Right lung (tissue), 5 donors: ENCODE measurements around the gene C5orf47. TPM values are rescaled to one million over a fixed set of nuclear protein-coding genes. Genes with fewer than 3 reads are reported as not detected.

ENCODE experiments used
- DNase-seq, 2 donors: peaks; one replicate each; pipeline ENCODE4 v3.0.0-alpha.2; 2013
- polyA plus RNA-seq, 5 donors: library from polyadenylated mRNA; unstranded; fragments of 120-200 nt; gene quantifications; one replicate each; pipeline versions ENCODE4 v1.2.1 to v1.2.3, GENCODE V29; 2013; ENCODE audit warnings: inconsistent platforms in 1 of 5, low replicate concordance in 1 of 5; ENCODE audit not compliant: insufficient read length in 5 of 5, insufficient read depth in 1 of 5

The C5orf47 gene
- polyA plus RNA-seq, 5 donors, result 0.12 to 0.48 (median 0.24) TPM

DNA sequence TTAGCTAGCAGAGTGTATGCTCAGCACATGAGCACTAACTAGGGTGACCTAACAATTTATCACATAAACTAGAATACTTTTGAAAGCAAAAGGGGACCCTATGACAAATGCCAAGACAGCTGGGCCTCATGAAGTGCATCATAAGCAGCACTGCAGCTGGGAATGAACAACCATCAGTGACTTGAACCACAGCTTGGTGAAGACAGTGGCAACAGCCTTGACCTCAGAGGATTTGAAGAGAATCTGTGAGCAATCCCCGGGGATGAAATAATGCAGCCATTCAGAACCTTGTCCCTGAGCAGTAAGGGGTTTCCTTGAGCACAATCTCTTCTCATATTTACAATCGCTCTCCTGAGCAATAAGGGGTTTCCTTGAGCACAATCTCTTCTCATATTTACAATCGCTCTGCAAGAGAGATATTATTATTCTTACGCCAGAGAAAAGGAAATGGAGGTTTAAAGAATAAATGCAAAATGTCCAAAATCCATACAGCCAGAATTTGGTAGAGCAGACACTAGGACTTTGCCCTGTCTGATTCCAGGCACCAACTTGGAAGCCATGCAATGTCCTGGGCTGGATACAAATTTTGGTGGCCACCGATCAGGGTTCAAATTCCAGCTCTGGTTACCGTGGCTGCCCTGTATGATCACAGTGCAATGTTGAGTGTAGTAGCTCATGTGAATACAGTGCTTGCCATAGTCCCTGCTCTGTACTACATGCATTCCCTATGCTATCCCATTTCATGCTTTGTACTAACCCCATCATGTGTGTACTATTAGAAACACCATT is 55.7 kb downstream of the C5orf47 start:
- DNase-seq, result no peak

DNA sequence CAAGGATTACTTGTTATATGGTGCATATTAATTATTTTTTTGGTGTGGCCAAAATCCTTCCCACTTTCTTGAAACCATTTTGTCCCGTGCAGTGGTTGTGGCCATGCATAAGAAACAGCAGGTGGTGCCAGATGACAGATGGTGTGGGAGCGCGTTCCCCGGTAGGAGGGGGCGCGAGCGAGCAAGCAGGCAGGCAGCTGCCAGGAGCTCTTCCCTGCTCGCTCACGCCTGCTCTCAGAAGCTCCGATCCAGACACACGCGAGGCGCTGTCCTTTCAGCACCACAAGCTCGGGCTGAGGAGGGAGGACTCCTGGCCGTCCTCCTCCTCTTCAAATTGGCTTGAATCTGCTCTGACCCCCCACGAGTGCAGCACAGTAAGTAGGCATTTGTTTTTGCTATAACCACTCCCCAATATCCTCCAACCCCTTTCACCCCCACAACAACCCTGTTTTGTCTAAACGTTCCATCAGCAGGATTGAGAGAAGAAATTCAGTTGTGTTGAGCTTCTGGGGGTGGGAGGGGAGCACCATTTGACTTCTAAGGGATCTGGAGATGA is 56.6 kb downstream of the C5orf47 start, which contains the start of gene NSG2:
Gene NSG2 (plus strand): TSS at position 237 of the 556 bp plus-strand sequence. CDS start 1,050 bp downstream, outside the sequence.
- peak; percentile 88 to 93 for DNase-seq

DNA sequence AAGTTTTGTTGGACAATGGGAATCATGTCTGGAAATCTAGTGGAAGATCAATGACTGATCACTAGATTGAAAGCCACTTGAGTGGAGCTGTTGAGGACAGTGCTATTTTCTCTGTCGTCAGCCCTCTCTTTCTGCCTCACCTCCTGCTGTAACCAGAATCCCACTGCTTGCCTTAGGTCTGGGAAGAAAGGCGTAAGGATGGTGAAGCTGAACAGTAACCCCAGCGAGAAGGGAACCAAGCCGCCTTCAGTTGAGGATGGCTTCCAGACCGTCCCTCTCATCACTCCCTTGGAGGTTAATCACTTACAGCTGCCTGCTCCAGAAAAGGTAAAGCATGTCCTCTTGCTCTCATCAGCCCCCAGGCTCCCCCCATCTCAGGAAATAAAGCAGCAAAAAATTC is 57.6 kb downstream of the C5orf47 start:
- no peak for DNase-seq

DNA sequence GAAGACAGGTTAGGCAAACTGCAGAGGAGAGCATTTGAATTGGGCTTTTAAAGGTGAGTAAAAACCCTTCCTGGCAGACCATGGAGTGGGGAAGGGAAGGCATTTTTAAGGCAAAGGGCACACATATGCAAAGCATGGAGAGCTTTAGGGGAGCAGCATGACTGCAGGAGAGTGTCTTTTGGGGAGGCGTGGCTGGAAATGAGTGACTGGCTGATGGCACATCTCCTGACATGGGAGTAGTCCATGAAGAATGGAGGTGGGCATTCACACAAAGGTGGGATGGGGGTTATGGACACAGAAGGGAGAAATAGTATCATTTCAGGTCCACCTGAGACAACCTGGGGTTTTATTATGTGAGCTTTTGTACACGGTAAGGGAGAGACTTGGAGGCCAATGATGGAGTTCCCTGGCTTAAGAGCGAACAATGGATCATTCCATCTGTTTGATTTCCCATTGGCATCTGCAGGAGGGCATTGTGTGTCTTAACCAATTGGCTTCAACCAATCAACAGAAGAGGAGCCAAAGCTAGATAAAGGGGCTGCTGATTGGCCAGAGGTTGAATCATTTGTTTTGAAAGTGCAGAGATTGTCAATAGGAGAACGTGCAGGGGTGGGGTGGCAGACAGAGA is 58.6 kb downstream of the C5orf47 start:
- DNase-seq, result no peak

DNA sequence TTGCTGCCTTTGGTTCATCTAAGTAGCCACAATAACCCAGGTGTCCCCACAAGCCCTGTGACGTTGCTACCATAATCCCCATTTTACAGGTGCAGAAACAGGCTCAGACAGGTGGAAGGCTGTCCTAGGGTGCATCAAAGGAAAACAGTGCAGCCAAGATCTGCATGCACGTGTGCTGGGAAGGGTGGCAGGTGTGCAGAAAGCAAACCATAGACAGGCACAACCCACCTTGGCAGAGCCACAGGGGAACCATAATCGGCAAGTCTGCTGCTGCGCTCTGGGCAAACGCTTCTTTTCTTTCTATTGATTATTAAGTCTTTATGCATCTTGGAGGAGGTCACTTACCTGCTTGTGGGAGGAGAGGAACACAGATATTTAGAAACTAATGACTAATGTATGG is 63.7 kb downstream of the C5orf47 start:
- no peak for DNase-seq

DNA sequence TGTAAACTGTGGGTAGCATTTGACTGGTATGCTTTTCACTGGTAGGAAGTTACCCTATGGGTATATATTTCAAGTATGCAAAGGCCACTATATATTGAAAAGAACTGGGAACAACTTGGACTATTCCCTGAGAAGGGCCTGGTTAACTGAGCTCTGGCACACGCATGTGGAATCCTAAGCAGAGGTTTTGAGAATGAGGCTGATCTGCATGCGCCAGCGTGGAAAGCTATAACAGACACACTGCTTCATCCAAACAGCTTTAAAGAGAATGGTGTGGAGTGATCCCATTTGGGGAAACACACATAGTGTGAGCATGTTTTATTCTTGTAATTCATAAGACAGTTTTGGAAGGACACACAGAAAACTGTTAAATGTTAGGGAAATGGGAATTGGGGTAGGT is 64.9 kb downstream of the C5orf47 start:
- DNase-seq, result no peak

Other genes with a start within 250 kb of the C5orf47 start
- 10 to 100 TPM; 12.3 to 18.5 (median 17.0) TPM for gene CPEB4, start 100.8 kb upstream of the C5orf47 start, polyA plus RNA-seq
- gene NSG2, start 56.5 kb downstream of the C5orf47 start, polyA plus RNA-seq, result 1 to 10 TPM; 2.2 to 3.2 (median 2.5) TPM